Activated T-helper 2 cell treated with anti-CD3 and anti-CD28 coated beads, Interferon-gamma antibody, Interleukin-2, Interleukin-4, amounts not matched to agents 10 μg/mL and 5 μg/mL and 100 μg/mL, durations not matched to agents 14 hours and 24 hours and 36 hours (primary cell): Measurements from ENCODE around the gene SMARCAL1. TPM values are rescaled to one million over a fixed set of nuclear protein-coding genes. Genes with fewer than 3 reads are reported as not detected.
A peak's percentile ranks its signal among the peaks of the same experiment; 100 is the strongest.

ENCODE experiments used
- DNase-seq: peaks from one replicate; pipeline ENCODE4 v3.0.0; 2021; ENCODE audit warnings: low spot score
- H3K27ac Mint-ChIP-seq: one replicate; pipeline ENCODE4 v1.8.0; 2021; ENCODE audit warnings: mixed read lengths
- H3K27me3 Mint-ChIP-seq: one replicate; pipeline ENCODE4 v1.8.0; 2021; ENCODE audit warnings: low read depth, mixed read lengths
- H3K36me3 Mint-ChIP-seq: one replicate; pipeline ENCODE4 v1.8.0; 2021; ENCODE audit warnings: low read depth, mixed read lengths
- H3K4me1 Mint-ChIP-seq: one replicate; pipeline ENCODE4 v1.8.0; 2021; ENCODE audit warnings: low read depth, mixed read lengths
- H3K4me3 Mint-ChIP-seq: one replicate; pipeline ENCODE4 v1.8.0; 2021; ENCODE audit warnings: low read depth, mild to moderate bottlenecking, moderate library complexity, mixed read lengths
- H3K9me3 Mint-ChIP-seq: one replicate; pipeline ENCODE4 v1.8.0; 2021; ENCODE audit warnings: mixed read lengths
- intact Hi-C: fragments of 100-400 bp; cut with micrococcal nuclease; formaldehyde crosslinking; loops from one replicate; pipeline ENCODE4 v1.15.1; 2023
- total RNA-seq: library from RNA; stranded (reverse); gene quantifications from 2 replicates; pipeline ENCODE4 v1.2.3, GENCODE V29; 2022

SMARCAL1 gene
- total RNA-seq, 1 donor from 2014 or later: 32.8 TPM

DNA sequence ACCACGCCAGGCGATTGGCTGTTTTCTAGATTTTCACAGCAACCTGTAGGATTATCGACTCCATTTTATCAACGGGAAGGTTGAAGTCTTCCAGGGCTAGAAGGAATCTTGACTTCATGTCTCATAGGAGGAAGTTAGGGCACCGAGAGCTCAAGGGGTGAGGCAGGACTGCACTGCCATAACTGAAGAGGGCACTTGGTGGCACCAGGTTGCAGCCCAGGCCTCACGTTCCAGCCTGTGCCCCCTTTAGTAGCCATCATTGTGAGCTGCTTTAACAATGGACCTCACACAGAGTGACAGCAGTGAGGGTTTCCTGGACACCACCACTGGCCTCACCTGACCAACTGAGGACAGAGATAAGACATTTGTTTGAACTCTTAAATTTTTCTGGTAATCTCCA is 63.5 kb downstream of the SMARCAL1 start:
- no peak for DNase-seq
- H3K9me3 Mint-ChIP-seq: no peaks in the 10 kb centered on the region
- peaks cover 46% of the 10 kb centered on the region for H3K36me3 Mint-ChIP-seq
- H3K4me1 Mint-ChIP-seq: peaks cover 24% of the 10 kb centered on the region
- H3K27me3 Mint-ChIP-seq: no peaks in the 10 kb centered on the region
- intact Hi-C loops: loop anchor here (1.0 kb wide), 1 partner anchor 23 kb away; the partner anchor contains the start of gene RPL37A
- no peak overlapping the region for H3K4me3 Mint-ChIP-seq
- H3K27ac Mint-ChIP-seq: peak overlapping the region; percentile 29

GRCh38 chr2:216477283-216478035 is 65.2 kb downstream of the SMARCAL1 start:
- Mint-ChIP-seq H3K36me3 (peaks cover 53% of the 10 kb centered on the region), H3K4me3 (no peak overlapping the region), H3K4me1 (peaks cover 24% of the 10 kb centered on the region), H3K9me3 (no peaks in the 10 kb centered on the region), H3K27ac (no peak overlapping the region), H3K27me3 (no peaks in the 10 kb centered on the region)
- DNase-seq: no peak
- intact Hi-C loops: no loop called here

GRCh38 chr2:216478151-216478550 is 65.9 kb downstream of the SMARCAL1 start:
- Mint-ChIP-seq H3K4me1 (peaks cover 24% of the 10 kb centered on the region), H3K27ac (no peak overlapping the region), H3K4me3 (no peak overlapping the region), H3K27me3 (no peaks in the 10 kb centered on the region), H3K9me3 (no peaks in the 10 kb centered on the region), H3K36me3 (peaks cover 58% of the 10 kb centered on the region)
- no peak for DNase-seq
- intact Hi-C loops: no loop called here

DNA sequence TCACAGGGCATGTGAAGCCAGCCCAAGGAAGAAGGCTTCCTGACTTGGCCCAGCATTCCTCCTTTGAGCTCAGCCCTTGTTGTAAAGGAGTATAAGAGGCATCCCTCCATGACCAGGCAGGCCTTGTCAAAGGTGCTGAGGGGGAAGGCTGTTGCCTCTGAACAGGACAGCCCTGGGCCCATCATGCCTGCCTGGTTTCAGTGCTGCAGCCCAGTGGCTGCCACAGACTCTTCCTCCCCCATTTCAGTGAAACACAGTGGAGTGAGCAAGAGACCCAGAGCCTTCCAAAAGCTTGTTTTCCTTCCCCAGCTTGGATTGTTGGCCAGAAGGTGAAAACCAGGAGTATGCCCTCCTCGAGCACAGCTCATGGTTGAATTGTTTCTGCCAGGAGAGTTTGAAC is 66.5 kb downstream of the SMARCAL1 start:
- peaks cover 59% of the 10 kb centered on the region for H3K36me3 Mint-ChIP-seq
- no peak overlapping the region for H3K27ac Mint-ChIP-seq
- H3K27me3 Mint-ChIP-seq: no peaks in the 10 kb centered on the region

GRCh38 chr2:216480221-216480620 is 67.9 kb downstream of the SMARCAL1 start:
- Mint-ChIP-seq H3K9me3 (no peaks in the 10 kb centered on the region), H3K4me1 (peaks cover 18% of the 10 kb centered on the region), H3K27me3 (no peaks in the 10 kb centered on the region), H3K27ac (no peak overlapping the region), H3K36me3 (peaks cover 56% of the 10 kb centered on the region), H3K4me3 (no peak overlapping the region)
- no peak for DNase-seq
- intact Hi-C loops: no loop called here

More for the DNA sequence above, 66.5 kb downstream of the SMARCAL1 start:
- intact Hi-C loops: no loop called here
- H3K4me1 Mint-ChIP-seq: peaks cover 24% of the 10 kb centered on the region
- H3K9me3 Mint-ChIP-seq: no peaks in the 10 kb centered on the region
- DNase-seq: no peak
- no peak overlapping the region for H3K4me3 Mint-ChIP-seq

GRCh38 chr2:216482640-216483039 is 70.4 kb downstream of the SMARCAL1 start:
- no peak overlapping the region for H3K27ac Mint-ChIP-seq
- intact Hi-C loops: no loop called here
- peaks cover 11% of the 10 kb centered on the region for H3K4me1 Mint-ChIP-seq
- no peaks in the 10 kb centered on the region for H3K9me3 Mint-ChIP-seq
- no peaks in the 10 kb centered on the region for H3K27me3 Mint-ChIP-seq
- H3K36me3 Mint-ChIP-seq: peaks cover 35% of the 10 kb centered on the region
- H3K4me3 Mint-ChIP-seq: no peak overlapping the region
- no peak for DNase-seq

GRCh38 chr2:216485237-216485636 is 73.0 kb downstream of the SMARCAL1 start:
- DNase-seq: no peak
- H3K9me3 Mint-ChIP-seq: no peaks in the 10 kb centered on the region
- no peak overlapping the region for H3K27ac Mint-ChIP-seq
- intact Hi-C loops: no loop called here
- H3K27me3 Mint-ChIP-seq: no peaks in the 10 kb centered on the region
- no peak overlapping the region for H3K4me3 Mint-ChIP-seq
- H3K4me1 Mint-ChIP-seq: peaks cover 5% of the 10 kb centered on the region
- H3K36me3 Mint-ChIP-seq: peaks cover 22% of the 10 kb centered on the region

- Mint-ChIP-seq H3K4me3 (no peak overlapping the region), H3K27me3 (no peaks in the 10 kb centered on the region), H3K9me3 (no peaks in the 10 kb centered on the region), H3K4me1 (peaks cover 5% of the 10 kb centered on the region), H3K36me3 (peaks cover 17% of the 10 kb centered on the region), H3K27ac (no peak overlapping the region)
- no peak for DNase-seq
- intact Hi-C loops: no loop called here
Measured at GRCh38 chr2:216485745-216486144, 73.5 kb downstream of the SMARCAL1 start.

GRCh38 chr2:216486271-216486670 is 74.0 kb downstream of the SMARCAL1 start:
- Mint-ChIP-seq H3K4me3 (no peak overlapping the region), H3K27ac (no peak overlapping the region), H3K27me3 (no peaks in the 10 kb centered on the region), H3K4me1 (peaks cover 5% of the 10 kb centered on the region), H3K9me3 (no peaks in the 10 kb centered on the region), H3K36me3 (peaks cover 14% of the 10 kb centered on the region)
- intact Hi-C loops: no loop called here
- DNase-seq: no peak

DNA sequence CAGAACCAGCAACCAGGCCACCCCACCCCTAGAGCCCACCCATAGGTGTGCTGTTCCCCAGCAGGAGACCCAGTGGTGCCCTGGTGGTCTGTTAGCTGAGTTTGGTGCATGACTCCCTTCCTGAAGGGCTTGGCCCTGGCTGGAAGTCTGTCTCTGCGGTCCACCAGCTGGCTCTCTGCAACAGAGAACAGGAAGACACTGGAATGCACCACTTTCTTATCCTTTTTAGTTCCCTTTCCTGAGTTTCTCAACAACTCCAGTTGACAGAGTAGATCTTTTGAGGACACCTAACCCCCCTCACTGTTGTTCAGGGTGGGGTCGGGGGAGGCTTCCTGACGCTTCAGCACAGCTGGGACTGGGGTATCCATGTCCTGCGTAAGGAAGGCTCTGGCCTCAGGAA is 74.4 kb downstream of the SMARCAL1 start:
- Mint-ChIP-seq H3K27ac (no peak overlapping the region), H3K27me3 (no peaks in the 10 kb centered on the region), H3K9me3 (no peaks in the 10 kb centered on the region), H3K4me1 (peaks cover 5% of the 10 kb centered on the region), H3K36me3 (peaks cover 12% of the 10 kb centered on the region), H3K4me3 (no peak overlapping the region)
- intact Hi-C loops: no loop called here
- DNase-seq: no peak

DNA sequence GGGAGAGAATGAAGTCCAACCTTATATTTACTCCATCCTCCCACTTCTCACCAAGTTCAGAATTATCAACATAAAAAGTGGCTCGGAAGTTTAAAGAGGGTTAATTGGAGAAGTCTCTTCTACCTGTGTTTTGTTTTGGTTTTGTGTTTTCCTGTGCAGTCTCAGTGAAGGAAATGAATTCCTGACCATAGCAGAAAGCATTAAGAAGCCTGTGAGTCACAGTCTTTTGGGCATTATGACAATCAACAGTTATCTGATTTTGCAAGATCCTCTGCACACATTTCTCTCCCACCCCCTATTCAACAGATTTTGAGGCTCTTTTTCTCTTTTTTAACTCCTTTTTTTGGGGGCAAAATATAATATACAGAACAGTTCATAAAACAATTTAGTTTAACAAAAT is 77.8 kb downstream of the SMARCAL1 start:
- intact Hi-C loops: no loop called here
- H3K4me3 Mint-ChIP-seq: no peak overlapping the region
- no peak overlapping the region for H3K27ac Mint-ChIP-seq
- H3K36me3 Mint-ChIP-seq: no peaks in the 10 kb centered on the region
- H3K9me3 Mint-ChIP-seq: no peaks in the 10 kb centered on the region
- DNase-seq: no peak
- no peaks in the 10 kb centered on the region for H3K27me3 Mint-ChIP-seq
- peaks cover 5% of the 10 kb centered on the region for H3K4me1 Mint-ChIP-seq

DNA sequence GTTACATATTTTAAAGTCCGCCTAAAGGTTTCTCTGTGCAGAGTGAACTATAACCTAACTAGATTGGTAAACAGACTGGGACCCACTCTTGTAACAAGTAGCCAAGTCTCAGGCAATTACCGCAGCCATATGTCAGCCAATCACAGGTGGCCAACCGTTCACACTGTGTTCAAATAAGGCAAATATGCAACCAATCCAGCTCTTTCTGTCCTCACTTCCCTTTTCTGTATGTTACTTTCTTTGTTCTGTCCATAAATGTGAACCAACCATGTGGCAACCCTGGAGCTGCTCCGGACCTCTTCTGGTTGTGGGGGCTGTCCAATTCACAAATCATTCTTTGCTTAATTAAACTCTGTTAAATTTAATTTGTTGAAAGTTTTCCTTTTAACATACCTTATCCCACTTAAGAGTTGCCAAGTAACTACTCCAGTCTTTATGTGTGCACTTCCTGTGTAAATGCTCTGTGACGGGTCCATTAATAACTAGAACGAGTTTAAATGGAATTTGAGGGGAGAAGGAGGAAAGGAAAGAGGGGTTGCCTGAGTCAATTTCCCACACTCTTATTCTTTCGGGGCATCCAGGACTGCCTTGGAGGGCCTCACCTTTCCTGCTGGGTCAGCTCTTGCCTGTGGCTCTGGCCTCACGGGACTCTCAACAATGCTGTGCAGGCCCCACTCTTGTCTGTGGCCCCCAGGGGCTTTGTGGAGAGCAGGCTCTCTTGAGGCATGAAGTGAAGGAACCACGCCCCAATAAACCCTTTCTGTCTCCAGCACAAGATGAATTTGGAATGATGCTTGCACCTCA is 79.7 kb downstream of the SMARCAL1 start:
- Mint-ChIP-seq H3K4me1 (peaks cover 19% of the 10 kb centered on the region), H3K4me3 (no peak overlapping the region), H3K27ac (no peak overlapping the region), H3K9me3 (no peaks in the 10 kb centered on the region), H3K27me3 (no peaks in the 10 kb centered on the region), H3K36me3 (no peaks in the 10 kb centered on the region)
- intact Hi-C loops: no loop called here
- DNase-seq: no peak
